Medulla oblongata (tissue), 1 donor: Measurements from ENCODE around the gene BMP4.

Experiments used
- DNase-seq: peaks from one replicate; pipeline ENCODE4 v3.0.0-alpha.2; 2015; ENCODE audit errors: extremely low spot score

BMP4 gene

DNA sequence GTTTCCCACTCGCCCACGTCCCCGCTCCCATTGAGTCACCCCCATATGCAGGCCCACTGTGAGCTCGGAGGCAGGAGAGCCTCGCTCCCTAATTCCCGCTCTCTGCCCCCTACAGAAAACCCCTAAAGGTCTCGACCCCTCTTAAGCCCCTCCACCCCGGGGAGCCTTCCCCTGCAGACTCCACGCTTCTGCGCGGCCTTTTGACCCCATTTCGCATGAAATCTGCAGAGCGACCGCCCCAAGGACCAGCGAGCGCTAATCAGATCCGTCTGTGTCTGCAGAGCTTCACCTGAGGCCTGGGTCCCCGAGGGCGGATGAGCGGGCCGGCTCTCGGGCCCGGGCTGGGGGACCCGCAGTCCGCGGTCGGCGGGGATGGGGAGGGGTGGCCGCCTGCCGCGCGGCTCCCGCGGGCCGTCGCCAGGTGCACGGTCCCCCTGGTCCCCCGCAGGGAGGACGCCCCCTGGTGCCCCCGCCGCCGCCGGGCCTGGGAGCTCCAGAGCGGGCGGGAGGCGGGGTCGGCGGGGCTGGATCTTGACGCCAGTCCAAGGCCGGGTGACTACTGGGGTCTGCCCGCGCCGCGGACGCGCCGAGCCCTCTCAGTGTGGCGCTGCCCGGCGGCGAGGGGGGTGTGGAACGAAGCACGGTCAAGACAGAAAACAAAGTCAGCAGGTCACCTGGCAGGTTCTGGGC lies 10.1 kb downstream of the BMP4 start:
- no peak for DNase-seq

DNA sequence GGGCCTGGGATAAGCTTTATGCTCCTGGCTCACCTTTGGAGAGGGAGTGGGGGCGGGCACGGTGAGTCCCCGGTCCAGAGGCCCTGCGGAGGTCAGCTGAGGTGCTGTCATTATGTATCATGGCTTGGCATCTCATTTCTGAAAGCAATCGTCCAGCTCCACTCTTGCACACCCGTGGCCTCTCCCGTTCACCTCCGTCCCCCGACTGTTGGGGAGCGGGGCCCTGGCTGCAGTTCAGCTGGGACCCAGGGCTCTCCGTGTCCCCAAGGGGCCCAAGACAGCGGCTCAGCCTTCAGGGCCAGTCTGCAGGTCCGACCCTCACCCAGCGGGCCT lies 10.6 kb downstream of the BMP4 start:
- no peak for DNase-seq

DNA sequence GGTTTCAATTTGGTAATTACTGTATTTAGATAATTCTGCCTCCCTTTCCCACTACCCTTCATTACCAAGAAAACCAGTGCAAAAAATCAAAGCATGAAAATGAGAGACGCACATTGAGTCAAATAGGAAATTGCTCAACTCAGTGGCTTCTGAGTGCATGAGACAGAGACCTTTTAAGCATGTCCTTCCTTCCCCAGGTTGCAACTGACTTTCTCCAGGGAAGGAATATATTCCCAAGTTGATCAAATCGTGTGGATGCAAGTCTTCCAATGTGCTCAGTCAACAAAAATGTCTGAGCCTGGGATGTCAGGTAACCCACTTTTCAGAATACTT lies 12.9 kb downstream of the BMP4 start:
- no peak for DNase-seq

DNA sequence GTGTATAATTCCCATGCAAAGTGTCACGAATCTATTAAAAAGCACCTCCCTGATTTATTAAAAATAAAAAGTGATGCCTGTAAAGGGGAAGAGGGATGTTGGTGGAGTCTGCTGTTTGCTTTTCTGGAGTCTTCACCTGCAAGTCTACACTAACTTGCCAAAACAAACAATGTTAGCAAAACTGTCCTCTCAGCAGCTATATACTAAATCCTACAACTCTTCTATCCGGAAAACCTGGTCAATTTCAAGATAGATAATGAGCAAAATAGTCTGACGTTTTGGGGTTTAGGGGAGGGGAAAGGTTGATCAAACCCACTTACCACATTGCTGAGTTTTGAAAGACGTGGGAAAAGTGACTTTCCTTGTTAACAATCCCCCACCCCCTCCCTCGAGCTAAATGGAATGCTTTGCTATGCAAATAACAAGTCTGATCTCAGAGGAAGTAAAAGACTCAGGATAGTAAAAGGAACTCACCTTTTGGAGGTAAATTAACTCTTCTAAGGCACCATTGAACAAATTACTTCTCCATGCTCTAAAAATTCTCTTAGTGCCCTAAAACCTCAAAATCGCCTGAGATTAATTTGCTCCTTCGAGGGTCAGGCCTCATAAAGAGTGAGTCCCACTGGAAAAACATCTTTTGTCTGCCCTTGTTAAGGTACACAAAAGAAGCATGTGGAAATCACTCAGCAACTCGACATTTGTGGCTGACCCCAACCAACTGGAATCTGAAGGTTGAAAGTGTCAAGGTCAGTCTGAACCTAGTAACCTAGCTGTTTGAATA lies 13.5 kb downstream of the BMP4 start:
- no peak for DNase-seq

DNA sequence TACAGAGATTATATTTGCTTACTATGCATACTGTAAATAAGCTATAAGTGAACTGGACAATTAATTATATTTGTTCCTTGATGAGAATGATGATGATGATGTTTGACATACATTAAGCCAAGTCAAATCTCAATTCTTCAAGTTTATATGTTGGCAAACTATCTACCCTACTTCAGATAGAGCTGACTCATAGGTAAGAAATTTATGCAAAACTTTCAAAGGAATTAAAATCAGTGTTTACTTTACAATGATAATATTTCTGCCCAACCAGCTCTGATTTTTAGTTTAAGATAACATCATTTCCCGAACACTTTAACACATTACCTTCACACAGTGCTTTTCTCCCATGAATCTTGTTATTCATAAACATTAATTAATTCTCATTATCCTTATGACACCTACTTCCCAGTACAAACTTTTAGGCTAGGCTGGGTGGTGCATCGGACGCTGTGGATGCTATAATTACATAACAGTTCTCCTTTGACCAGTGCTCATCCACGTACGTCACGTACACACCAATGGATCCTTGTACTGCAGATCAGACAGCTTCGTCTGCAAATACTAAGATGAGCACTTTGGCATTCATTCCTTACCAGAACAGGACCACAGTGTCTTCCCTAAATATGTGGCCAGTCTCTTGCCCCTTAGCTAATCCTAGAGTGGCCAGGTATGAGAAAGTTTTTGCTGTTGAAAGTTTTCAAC lies 18.3 kb downstream of the BMP4 start:
- no peak for DNase-seq

DNA sequence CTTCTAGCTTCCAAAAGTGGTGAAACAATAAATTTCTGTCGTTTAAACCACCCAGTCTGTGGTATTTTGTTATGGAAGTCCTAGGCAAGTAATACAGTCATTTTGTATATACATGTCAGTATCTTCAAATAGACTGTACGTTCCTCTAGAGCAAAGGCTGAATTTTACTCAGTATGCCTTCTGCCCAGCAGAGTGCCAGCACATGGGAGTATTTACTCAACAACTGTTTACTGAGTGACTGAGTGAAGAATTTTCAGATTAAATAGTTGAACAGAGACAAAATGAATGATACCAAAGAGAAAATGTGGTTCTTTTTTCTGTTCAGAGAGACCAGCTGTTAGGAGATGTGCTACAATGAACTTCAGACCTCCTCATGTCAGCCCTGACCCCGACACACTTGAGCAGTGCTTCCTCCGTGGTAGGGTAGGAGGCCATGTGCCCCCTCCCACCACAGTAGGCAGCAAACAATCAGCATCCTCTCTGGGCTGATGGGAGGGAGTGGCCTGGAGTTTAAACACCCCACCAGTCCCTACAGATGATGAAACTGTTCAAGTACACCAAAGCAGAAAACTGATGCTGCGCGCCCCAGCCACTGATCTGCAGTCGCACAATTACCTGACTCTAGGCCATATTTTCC lies 21.7 kb downstream of the BMP4 start:
- DNase-seq = no peak

DNA sequence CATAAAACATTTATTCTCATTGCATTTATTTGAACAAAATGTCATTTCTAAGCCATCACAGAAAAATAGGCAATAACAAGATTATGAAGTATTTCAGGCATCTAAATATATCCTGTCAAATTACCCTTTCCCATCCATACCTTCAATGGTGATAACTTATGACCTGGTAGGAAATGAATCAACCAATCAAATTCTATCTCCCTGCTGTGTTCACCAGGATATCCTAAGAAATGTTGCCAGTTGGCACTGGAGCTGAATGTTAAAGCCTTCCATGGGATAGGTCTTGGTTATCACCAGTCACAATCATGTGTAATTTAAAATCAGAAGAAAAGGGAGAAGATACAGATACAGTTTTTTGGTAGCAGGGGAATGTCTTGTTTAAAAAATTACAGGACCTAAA lies 23.7 kb downstream of the BMP4 start:
- no peak for DNase-seq

DNA sequence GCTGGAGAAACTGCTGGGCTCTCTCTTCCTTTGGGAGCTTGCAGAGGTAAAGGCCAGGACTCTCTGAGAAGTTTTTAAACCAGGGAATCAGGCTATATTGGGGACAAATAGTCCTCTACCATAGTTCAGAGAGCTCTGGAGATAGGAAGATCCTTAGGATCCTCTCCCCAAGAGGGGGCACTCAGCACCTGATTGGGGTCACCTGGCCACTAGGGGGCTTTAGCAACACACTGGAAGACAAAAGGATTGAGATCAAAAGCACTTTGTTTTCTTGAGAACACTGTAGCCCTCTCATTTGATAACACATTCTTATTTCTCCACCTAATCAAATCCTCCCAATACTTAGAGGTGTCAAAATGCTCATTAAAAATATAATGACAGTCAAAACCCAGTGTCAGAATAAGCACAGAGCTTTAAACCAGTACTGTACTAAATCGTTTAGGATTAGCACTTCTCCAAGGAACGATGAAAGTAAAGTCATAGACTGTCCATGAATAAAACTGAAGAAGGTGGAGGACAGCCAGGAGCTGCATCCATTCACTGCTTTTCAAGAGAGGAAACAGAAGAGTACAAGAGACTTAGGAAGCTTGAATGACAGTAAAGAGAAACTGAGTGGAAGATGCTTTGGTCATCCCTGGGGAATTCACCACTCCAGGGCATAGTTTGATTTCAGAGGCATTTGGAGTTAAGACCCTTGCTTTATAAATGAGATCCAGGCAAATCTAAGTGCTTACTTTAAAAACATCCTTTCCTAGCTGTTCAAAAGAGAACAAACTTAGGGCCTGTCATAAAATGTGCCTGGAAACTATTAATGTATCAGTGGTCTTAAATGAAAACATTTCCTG lies 26.5 kb downstream of the BMP4 start:
- DNase-seq = no peak

DNA sequence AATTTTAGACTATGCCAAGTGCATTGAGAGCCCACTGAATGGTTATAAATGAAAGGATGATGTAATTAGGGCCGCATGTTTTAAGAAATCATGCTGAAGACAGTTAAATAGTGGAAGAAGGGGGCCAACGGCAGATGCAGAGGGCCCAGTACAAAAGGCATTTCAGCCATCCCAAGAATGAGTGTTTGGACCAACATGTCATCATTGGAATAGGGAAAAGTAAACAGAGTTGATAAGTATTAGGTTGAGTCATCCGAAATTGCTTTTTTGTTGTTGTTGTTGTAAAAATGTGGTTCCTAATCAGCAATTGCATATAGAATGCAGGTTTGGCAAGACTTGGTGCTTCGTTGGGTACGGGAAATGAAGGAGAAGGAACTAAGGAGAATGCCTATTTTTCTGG lies 29.5 kb downstream of the BMP4 start:
- DNase-seq = no peak

DNA sequence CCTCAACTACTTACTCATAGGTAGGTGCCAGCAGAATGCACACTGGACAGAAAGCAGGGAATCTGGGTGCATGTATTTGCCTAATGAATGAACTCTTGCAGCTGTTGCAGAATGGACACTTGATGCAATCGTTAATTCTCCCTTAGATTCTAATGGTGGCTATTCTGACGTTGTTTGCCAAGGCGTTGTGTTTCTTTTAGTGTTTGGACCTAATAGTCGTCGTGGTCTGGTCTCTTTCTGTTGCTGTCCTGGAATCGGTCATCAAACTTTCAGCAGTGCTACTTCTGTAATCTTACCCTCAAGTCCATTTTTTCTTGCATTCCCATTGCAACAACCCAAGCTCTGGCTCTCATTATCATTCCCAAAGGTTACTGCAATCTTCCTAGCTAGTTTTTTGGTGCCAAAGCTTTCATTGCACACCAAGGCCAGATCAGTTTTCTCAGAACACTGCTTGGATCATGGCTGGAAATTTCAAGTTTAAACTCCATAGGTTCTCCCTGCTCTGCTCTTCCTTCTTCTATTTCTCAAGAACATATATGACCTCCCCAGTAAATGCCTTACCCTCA lies 31.3 kb downstream of the BMP4 start:
- no peak for DNase-seq

DNA sequence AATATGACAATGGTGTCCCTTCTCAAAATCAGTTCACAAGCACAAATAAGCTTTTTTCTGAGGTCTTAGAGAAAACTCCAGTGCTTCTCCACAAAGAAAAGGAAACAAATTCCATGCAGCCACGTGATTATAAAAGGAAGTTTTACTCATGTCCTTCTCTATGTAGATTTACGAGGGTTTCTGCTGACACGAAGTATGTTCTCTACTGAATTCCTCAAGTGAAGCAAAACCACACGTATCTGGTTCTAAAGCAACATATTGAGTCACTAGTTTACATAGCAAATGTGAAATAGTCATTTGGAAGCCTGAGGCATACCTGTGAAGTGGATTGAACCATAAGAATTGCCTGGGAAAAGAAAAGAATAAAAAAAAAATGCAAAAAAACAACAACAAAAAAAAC lies 31.9 kb downstream of the BMP4 start:
- DNase-seq = no peak

DNA sequence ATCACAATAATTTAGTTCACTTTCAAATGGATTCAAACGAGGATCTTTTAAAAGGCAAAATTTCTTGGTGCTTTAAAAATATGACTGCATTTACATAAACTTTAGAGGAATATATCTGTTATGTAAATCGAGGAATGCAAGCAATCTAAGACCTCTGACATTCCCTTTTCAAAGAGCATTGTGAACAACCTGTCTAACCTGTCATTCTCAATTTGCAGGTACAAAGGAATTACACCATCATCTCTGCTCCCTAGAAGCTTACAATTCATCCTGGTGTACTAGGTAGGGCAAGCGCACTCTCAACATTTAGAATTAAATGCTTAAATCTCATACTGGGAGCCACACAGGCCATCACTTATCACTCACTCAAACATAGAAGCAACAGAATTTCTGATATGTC lies 35.6 kb downstream of the BMP4 start:
- no peak for DNase-seq

DNA sequence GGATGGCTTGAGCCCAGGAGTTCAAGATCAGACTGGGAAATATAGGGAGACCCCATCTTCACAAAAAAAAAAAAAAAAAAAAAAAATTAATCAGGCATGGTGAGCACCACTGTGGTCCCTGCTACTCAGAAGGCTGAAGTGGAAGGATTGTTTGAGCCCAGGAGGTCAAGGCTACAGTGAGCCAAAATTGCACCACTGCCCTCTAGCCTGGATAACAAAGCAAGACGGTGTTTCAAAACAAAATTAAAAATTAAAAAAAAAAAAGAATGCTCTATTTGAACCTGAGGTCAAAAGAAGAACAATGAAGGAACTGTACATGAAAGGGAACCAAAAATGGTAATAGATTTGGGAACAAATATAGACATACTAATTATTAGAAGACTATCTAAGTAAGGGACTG lies 40.4 kb downstream of the BMP4 start:
- no peak for DNase-seq

DNA sequence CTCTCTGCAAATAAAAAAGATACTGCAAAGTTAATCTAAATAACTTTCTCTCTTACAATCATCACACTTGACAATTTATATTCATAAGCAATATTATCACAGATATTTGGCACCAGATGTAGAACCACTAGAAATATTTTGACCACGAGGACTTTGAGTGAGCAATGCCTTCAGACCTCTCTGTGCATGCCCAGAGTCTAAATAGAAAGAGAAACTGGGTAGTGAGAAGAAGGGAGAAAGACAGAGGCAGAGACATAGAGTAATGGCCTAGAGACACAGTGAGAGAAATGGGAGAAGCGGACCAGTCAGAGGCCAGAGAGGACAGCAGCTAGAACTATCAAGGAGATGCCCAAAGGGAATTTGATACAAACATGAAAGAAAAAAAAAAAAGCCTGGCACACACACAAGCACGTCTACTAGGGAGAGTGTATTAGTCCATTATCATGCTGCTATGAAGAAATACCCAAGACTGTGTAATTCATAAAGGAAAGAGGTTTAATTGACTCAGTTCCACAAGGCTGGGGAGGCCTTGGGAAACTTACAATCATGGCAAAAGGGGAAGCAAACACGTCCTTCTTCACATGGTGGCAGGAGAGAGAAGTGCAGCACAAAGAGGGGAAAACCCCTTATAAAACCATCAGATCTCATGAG lies 41.1 kb downstream of the BMP4 start:
- DNase-seq = no peak

DNA sequence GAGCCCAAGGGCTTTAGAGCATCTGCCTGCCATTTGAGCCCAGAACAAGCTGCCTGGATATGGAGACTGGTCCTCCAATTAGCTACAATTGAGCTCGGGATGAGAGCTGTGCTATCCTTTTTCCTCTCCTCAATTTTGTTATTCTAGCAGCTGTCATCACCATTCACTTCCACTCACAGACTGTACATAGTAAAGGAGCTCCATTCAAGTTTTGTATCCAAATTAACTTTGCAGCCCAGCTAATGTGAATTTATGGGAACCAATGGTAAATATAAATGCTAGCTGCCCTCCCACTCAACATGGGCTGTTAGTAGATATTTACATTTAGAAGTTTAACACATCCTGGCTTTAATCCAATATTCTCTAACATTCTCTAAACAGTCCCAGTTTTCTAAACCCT lies 44.6 kb downstream of the BMP4 start:
- DNase-seq = no peak

DNA sequence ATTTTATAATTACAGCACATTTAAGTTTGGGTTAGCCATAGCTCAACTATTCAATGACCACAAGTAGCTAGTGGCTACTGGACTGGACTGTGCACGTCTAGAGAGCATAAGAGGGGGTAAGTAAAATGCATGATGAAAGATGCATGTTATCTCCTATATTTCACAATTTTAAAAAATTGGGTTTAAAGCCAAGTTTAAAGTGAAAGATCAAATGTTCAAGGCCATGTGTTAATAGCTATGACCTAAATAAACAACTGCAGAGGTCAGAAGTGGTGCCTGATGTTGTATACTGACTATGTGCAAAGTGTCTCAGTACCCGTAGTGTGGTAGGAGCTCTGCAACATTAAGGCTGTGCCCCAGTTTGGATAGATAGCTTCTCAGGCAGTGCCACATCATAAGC lies 48.2 kb downstream of the BMP4 start:
- no peak for DNase-seq

DNA sequence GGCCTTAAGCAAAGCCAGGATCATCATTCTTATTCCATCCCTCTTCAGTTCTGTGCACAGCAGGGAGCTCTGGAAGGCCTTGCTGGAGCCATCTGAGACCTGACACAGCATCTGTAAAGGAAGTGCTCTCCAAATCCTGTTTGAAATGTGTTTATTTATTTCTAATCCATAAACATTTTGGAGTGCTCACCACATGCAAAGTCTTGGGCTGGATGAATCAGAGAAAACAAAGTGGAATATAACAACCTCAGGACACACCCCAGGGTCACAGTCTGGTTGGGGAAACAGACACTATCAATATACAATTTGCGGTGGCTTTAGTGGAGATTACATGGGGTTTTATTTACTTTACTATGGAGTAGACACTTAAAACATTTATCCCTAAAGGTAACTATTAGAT lies 54.3 kb downstream of the BMP4 start:
- DNase-seq = no peak

DNA sequence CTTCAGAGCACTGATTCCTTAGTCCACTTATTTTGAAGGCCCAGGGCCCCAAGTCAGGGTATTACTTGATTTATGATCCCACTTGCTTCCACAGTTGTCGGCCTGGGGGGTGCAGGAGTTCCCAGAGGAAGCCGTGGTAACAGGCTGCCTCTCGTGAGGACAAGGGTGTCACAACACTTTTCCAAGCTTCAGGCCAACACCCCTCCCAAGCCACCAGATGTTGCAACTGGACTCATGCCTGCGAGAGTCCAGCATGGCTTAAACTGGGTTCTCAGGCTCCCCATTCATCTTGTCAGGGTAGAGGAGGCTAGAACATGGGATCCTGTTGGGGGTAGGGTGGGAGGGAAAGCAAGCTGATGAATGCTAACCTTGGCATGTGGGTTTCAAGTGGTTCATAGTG lies 56.1 kb downstream of the BMP4 start:
- DNase-seq = no peak
